CD4-positive, alpha-beta T cell (primary cell): ENCODE measurements around the gene MAML2. TPM values are rescaled to one million over a fixed set of nuclear protein-coding genes. Genes with fewer than 3 reads are reported as not detected.

Experiments used
- ATAC-seq: fragments of 200-7000 bp; cut with Tn5 transposase; one replicate; pipeline ENCODE4 v1.10.0; 2022; ENCODE audit warnings: mild to moderate bottlenecking; ENCODE audit not compliant: poor library complexity
- CTCF ChIA-PET: fragments of 350-600 bp; sonication (Branson Sonifier 250); formaldehyde crosslinking; loops from one replicate; lab custom pipeline; 2021; ENCODE audit warnings: antibody characterized with exemption, inconsistent platforms; lab: Charles Lee
- POLR2A ChIA-PET: fragments of 350-600 bp; sonication (Branson Sonifier 250); formaldehyde crosslinking; loops from one replicate; lab custom pipeline; 2021; ENCODE audit warnings: antibody characterized with exemption, inconsistent platforms; lab: Charles Lee
- DNase-seq, 14 experiments: peaks; one replicate each; pipeline ENCODE4 v3.0.0-alpha.2; 2013 to 2020; ENCODE audit warnings: mixed read lengths in 2 of 14
- H3K27ac ChIP-seq, 2 donors: one replicate each; pipeline versions ENCODE4 v1.5.1 to v1.7.0; 2013; ENCODE audit warnings: low read length in 2 of 2, low read depth in 1 of 2, mild to moderate bottlenecking in 1 of 2
- H3K27me3 ChIP-seq, 2 experiments: 1 replicate in 1 of 2; 2 replicates in 1 of 2; pipeline versions ENCODE4 v1.6.1 to v1.7.0; 2013; ENCODE audit warnings: low read length in 2 of 2, control low read depth in 1 of 2, mild to moderate bottlenecking in 1 of 2, moderate library complexity in 1 of 2; ENCODE audit not compliant: insufficient read depth in 2 of 2, control insufficient read depth in 1 of 2
- H3K36me3 ChIP-seq: one replicate; pipeline ENCODE4 v1.6.1; 2013; ENCODE audit warnings: low read length, control low read depth; ENCODE audit not compliant: insufficient read depth
- H3K4me1 ChIP-seq: one replicate; pipeline ENCODE4 v1.6.1; 2013; ENCODE audit warnings: low read length, control low read depth; ENCODE audit not compliant: insufficient read depth
- H3K4me3 ChIP-seq: one replicate; pipeline ENCODE4 v1.5.1; 2013; ENCODE audit warnings: mild to moderate bottlenecking, low read length, moderate library complexity
- H3K9me3 ChIP-seq, 2 experiments: 1 replicate in 1 of 2; 2 replicates in 1 of 2; pipeline versions ENCODE4 v1.6.1 to v1.7.0; 2013; ENCODE audit warnings: low read length in 2 of 2, mild to moderate bottlenecking in 2 of 2, control low read depth in 1 of 2, moderate library complexity in 1 of 2; ENCODE audit not compliant: control insufficient read depth in 1 of 2, insufficient read depth in 1 of 2
- H3K27ac Mint-ChIP-seq: one replicate; pipeline ENCODE4 v1.8.0; 2020; ENCODE audit warnings: mixed read lengths
- H3K27me3 Mint-ChIP-seq: one replicate; pipeline ENCODE4 v1.8.0; 2021; ENCODE audit warnings: mixed read lengths
- H3K36me3 Mint-ChIP-seq: one replicate; pipeline ENCODE4 v1.8.0; 2021; ENCODE audit warnings: low read depth, mixed read lengths
- H3K4me1 Mint-ChIP-seq: one replicate; pipeline ENCODE4 v1.8.0; 2021; ENCODE audit warnings: low read depth, mixed read lengths
- H3K4me3 Mint-ChIP-seq: one replicate; pipeline ENCODE4 v1.8.0; 2020; ENCODE audit warnings: mild to moderate bottlenecking, mixed read lengths
- H3K9me3 Mint-ChIP-seq: one replicate; pipeline ENCODE4 v1.8.0; 2020; ENCODE audit warnings: mixed read lengths
- intact Hi-C, 2 experiments: fragments of 100-400 bp; cut with DNase I in 1 of 2; cut with micrococcal nuclease in 1 of 2; formaldehyde crosslinking; loops; one replicate each; pipeline versions ENCODE4 v1.15.1 to v1.9.0; 2023 to 2025; cut with DNase I, micrococcal nuclease
- polyA plus RNA-seq, 2 donors: library from polyadenylated mRNA; unstranded; fragments of 120-200 nt; gene quantifications; one replicate each; pipeline ENCODE4 v1.2.1, GENCODE V29; 2013
- total RNA-seq, 174 experiments: library from RNA in 2 of 174; stranded (reverse) in 2 of 174; gene quantifications; one replicate each; pipeline ENCODE4 v1.2.3 and lab custom pipeline; 2021 to 2026
- TF ChIP-seq, protein P1 (sequence below): fragments of 200-600 bp; IDR thresholded peaks from one replicate; pipeline ENCODE4 v1.8.0; 2022; ENCODE audit warnings: antibody characterized with exemption, mild to moderate bottlenecking

Gene MAML2
- 10 to 100 TPM; 58.8 to 59.8 TPM for total RNA-seq
- 29.6 TPM for polyA plus RNA-seq (2013, experiment 1 of 2)
- polyA plus RNA-seq (2013, experiment 2 of 2) = 30.9 TPM
- 44.3 to 227 (median 110) reads per million in 172 experiments for total RNA-seq (lab: John Stamatoyannopoulos, UW)

GRCh38 chr11:96342961-96343711 lies at the start of gene MAML2:
Gene MAML2 (minus strand): TSS chr11:96343195. CDS start chr11:96341895, 1,300 bp downstream.
- Mint-ChIP-seq H3K4me3 (peak within 1 kb of the TSS; percentile 97), H3K9me3 (no peaks in the 10 kb centered on the region), H3K36me3 (peaks cover 43% of the 10 kb centered on the region), H3K27me3 (no peaks in the 10 kb centered on the region), H3K27ac (peak within 1 kb of the TSS; percentile 87), H3K4me1 (peaks cover 32% of the 10 kb centered on the region)
- TF ChIP-seq, protein P1, sequence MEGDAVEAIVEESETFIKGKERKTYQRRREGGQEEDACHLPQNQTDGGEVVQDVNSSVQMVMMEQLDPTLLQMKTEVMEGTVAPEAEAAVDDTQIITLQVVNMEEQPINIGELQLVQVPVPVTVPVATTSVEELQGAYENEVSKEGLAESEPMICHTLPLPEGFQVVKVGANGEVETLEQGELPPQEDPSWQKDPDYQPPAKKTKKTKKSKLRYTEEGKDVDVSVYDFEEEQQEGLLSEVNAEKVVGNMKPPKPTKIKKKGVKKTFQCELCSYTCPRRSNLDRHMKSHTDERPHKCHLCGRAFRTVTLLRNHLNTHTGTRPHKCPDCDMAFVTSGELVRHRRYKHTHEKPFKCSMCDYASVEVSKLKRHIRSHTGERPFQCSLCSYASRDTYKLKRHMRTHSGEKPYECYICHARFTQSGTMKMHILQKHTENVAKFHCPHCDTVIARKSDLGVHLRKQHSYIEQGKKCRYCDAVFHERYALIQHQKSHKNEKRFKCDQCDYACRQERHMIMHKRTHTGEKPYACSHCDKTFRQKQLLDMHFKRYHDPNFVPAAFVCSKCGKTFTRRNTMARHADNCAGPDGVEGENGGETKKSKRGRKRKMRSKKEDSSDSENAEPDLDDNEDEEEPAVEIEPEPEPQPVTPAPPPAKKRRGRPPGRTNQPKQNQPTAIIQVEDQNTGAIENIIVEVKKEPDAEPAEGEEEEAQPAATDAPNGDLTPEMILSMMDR = peak; percentile 96
- DNase-seq (peak; percentile 83 to 97 (median 89)), ATAC-seq (peak; percentile 88)
- ChIA-PET CTCF (interaction anchor here (0.6 to 4.8 kb wide), 102 partner anchors 10 to 507 kb away, joined by 3 to 80 read pairs (median 5); partner anchors contain the start of genes CCDC82 and JRKL), POLR2A (interaction anchor here (0.7 to 7.6 kb wide), 61 partner anchors 11 to 1192 kb away, joined by 3 to 51 read pairs (median 4); partner anchors contain the start of genes CCDC82, CEP57, FAM76B and JRKL)
- H3K9me3 ChIP-seq = no peaks in the 10 kb centered on the region
- intact Hi-C loops = loop anchor here (1.0 to 5.0 kb wide), 15 partner anchors 36 to 507 kb away; partner anchors contain the start of genes CCDC82 (in 1 of the 2) and JRKL (in 1 of the 2)
- H3K27me3 ChIP-seq = no peaks in the 10 kb centered on the region
- H3K4me1 ChIP-seq = peaks cover 43% of the 10 kb centered on the region
- no peaks in the 10 kb centered on the region for H3K36me3 ChIP-seq
- H3K27ac ChIP-seq = peak within 1 kb of the TSS; percentile 45 to 86
- H3K4me3 ChIP-seq = peak within 1 kb of the TSS; percentile 92

GRCh38 chr11:96391698-96392307 lies 48.8 kb upstream of the MAML2 start:
- H3K27me3 ChIP-seq = no peaks in the 10 kb centered on the region
- ChIA-PET CTCF (no interaction called here), POLR2A (no interaction called here)
- Mint-ChIP-seq H3K36me3 (peaks cover 19% of the 10 kb centered on the region), H3K27me3 (no peaks in the 10 kb centered on the region), H3K27ac (no peak overlapping the region), H3K9me3 (no peaks in the 10 kb centered on the region), H3K4me3 (peak overlapping the region; percentile 91), H3K4me1 (peaks cover 33% of the 10 kb centered on the region)
- peaks cover 18% of the 10 kb centered on the region for H3K4me1 ChIP-seq
- H3K36me3 ChIP-seq = no peaks in the 10 kb centered on the region
- H3K4me3 ChIP-seq = no peak overlapping the region
- no peak overlapping the region for H3K27ac ChIP-seq
- DNase-seq = no peak
- no peak for ATAC-seq
- TF ChIP-seq, protein P1 = no peak
- no peaks in the 10 kb centered on the region for H3K9me3 ChIP-seq
- intact Hi-C loops = loop anchor here (2.0 to 10.0 kb wide), 8 partner anchors 50 to 1415 kb away; partner anchors contain the start of genes CEP57 (in 1 of the 2), ENDOD1 (in 1 of the 2), MAML2 (in 1 of the 2) and SRSF8 (in 1 of the 2)

DNA sequence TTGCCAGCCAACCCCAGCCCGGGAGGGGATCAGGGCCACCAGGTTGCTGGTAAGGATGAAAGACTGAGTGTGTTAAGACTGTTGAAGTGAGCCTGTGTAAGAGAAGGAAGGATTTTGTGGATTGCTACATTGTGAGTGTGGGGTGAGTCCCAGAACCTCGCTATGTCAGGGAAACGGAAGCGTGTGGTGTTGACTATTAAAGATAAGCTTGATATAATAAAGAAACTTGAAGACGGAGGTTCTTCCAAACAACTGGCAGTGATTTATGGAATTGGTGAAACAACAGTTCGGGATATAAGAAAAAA lies 47.4 kb upstream of the MAML2 start:
- peaks cover 18% of the 10 kb centered on the region for H3K4me1 ChIP-seq
- H3K36me3 ChIP-seq = no peaks in the 10 kb centered on the region
- peak overlapping the region; percentile 84 for H3K27ac ChIP-seq
- Mint-ChIP-seq H3K4me1 (peaks cover 46% of the 10 kb centered on the region), H3K36me3 (peaks cover 19% of the 10 kb centered on the region), H3K27ac (peak overlapping the region; percentile 88), H3K27me3 (no peaks in the 10 kb centered on the region), H3K9me3 (no peaks in the 10 kb centered on the region), H3K4me3 (peak overlapping the region; percentile 91)
- H3K9me3 ChIP-seq = no peaks in the 10 kb centered on the region
- H3K27me3 ChIP-seq = no peaks in the 10 kb centered on the region
- intact Hi-C loops = loop anchor here (1.0 to 10.0 kb wide), 9 partner anchors 48 to 1413 kb away; partner anchors contain the start of genes CEP57 (in 1 of the 2), ENDOD1 (in 1 of the 2), MAML2 (in 1 of the 2) and SRSF8 (in 1 of the 2)
- DNase-seq (no peak), ATAC-seq (no peak)
- TF ChIP-seq, protein P1 = no peak
- ChIA-PET POLR2A (interaction anchor here (0.7 to 2.9 kb wide), 22 partner anchors 19 to 1418 kb away, joined by 3 to 45 read pairs (median 6); partner anchors contain the start of genes CEP57, CWC15, ENDOD1 and FAM76B), CTCF (interaction anchor here (1.2 to 3.5 kb wide), 3 partner anchors 48 to 1324 kb away, joined by 3 to 28 read pairs (median 3); partner anchors contain the start of genes MAML2 and SRSF8)
- H3K4me3 ChIP-seq = peak overlapping the region; percentile 86
